Aorta (tissue), 5 donors: Measurements from ENCODE around the gene KDSR. TPM values are rescaled to one million over a fixed set of nuclear protein-coding genes. Genes with fewer than 3 reads are reported as not detected.

Experiments
- ATAC-seq: fragments of 200-7000 bp; cut with Tn5 transposase; one replicate; pipeline ENCODE4 v1.9.1; 2022; ENCODE audit warnings: moderate library complexity; ENCODE audit not compliant: low FRiP score
- DNase-seq, 2 donors: peaks; one replicate each; pipeline ENCODE4 v3.0.0-alpha.2; 2020
- H3K27ac ChIP-seq, 2 donors: one replicate each; pipeline ENCODE4 v1.5.1; 2013; ENCODE audit warnings: low read length in 2 of 2, mild to moderate bottlenecking in 2 of 2, moderate library complexity in 2 of 2, control low read depth in 1 of 2, inconsistent platforms in 1 of 2, low read depth in 1 of 2
- H3K27me3 ChIP-seq, 2 donors: one replicate each; pipeline ENCODE4 v1.6.1; 2013; ENCODE audit warnings: control low read depth in 1 of 2, low read length in 1 of 2, mild to moderate bottlenecking in 1 of 2, moderate library complexity in 1 of 2; ENCODE audit not compliant: insufficient read depth in 2 of 2, control insufficient read depth in 1 of 2
- H3K36me3 ChIP-seq, 2 donors: one replicate each; pipeline ENCODE4 v1.6.1; 2013; ENCODE audit warnings: control low read depth in 1 of 2, low read length in 1 of 2, mild to moderate bottlenecking in 1 of 2; ENCODE audit not compliant: insufficient read depth in 2 of 2, control insufficient read depth in 1 of 2
- H3K4me1 ChIP-seq, 2 donors: one replicate each; pipeline ENCODE4 v1.6.1; 2013; ENCODE audit warnings: low read length in 2 of 2, control low read depth in 1 of 2, mild to moderate bottlenecking in 1 of 2, moderate library complexity in 1 of 2; ENCODE audit not compliant: insufficient read depth in 2 of 2, control insufficient read depth in 1 of 2
- H3K4me3 ChIP-seq, 2 donors: one replicate each; pipeline ENCODE4 v1.5.1; 2013; ENCODE audit warnings: low read length in 2 of 2, control low read depth in 1 of 2, mild to moderate bottlenecking in 1 of 2
- H3K9me3 ChIP-seq: one replicate; pipeline ENCODE4 v1.6.1; 2013; ENCODE audit warnings: mild to moderate bottlenecking, low read length; ENCODE audit not compliant: control insufficient read depth
- WGBS, 2 donors: extraction: QIAGEN DNeasy Blood & Tissue Kit; methylation state at CpG; one replicate each; pipeline ENCODE4 v1.1.7; 2013; 5-methylcytosine and 5-hydroxymethylcytosine counted together
- intact Hi-C, 2 donors: fragments of 100-400 bp; cut with DNase I; formaldehyde crosslinking; loops; one replicate each; pipeline versions ENCODE4 v1.14.2 to v1.15.0; 2022
- polyA plus RNA-seq, 2 donors: library from polyadenylated mRNA; stranded (reverse); fragments of 200-250 nt; gene quantifications; one replicate each; pipeline ENCODE4 v1.2.3, GENCODE V29; 2013
- total RNA-seq, 2 donors: library from RNA; stranded (reverse); fragmentation: NEBNext Ultra II Directional; extraction: Animal tissue kit (Norgen Biotek cat#: 25700); gene quantifications; one replicate each; pipeline ENCODE4 v1.2.1, GENCODE V29; 2021
- donor health status: healthy with polysubstance abuse.
- donor health status: Bipolar disorder and iron deficiency.
- donor health status: DM: no; HTN: no; CAD: no.
- donor health status: DM: no; HTN: no; CAD: no.
- donor health status: DM: yes; HTN: yes; CAD: no.

Gene KDSR
- total and polyA plus RNA-seq, 4 donors, result 24.4 to 91.0 (median 50.5) TPM

GRCh38 chr18:63315131-63315662 lies 51.8 kb downstream of the KDSR start:
- DNase-seq, result no peak
- H3K27me3 ChIP-seq, result no peaks in the 10 kb centered on the region
- no peak overlapping the region for H3K4me3 ChIP-seq
- H3K36me3 ChIP-seq, result no peaks in the 10 kb centered on the region
- H3K9me3 ChIP-seq, result no peaks in the 10 kb centered on the region
- H3K4me1 ChIP-seq, result peaks cover 0 to 4% of the 10 kb centered on the region in 2 donors
- WGBS, 2 donors, result 24 to 38% methylated on average over 3 of the region's 3 CpGs
- H3K27ac ChIP-seq, result no peak overlapping the region
- ATAC-seq, result no peak
- intact Hi-C loops, result no loop called here

- Histone ChIP-seq H3K4me3 (no peak overlapping the region), H3K4me1 (peaks cover 0 to 4% of the 10 kb centered on the region in 2 donors), H3K27ac (no peak overlapping the region), H3K36me3 (no peaks in the 10 kb centered on the region), H3K27me3 (no peaks in the 10 kb centered on the region), H3K9me3 (no peaks in the 10 kb centered on the region)
- WGBS, 2 donors, result 47 to 54% methylated on average over 4 of the region's 4 CpGs
- DNase-seq (no peak), ATAC-seq (no peak)
- intact Hi-C loops, result no loop called here
These were observed 52.8 kb downstream of the KDSR start for GRCh38 chr18:63314062-63314790.

GRCh38 chr18:63313396-63313917 lies 53.5 kb downstream of the KDSR start:
- H3K27me3 ChIP-seq, result no peaks in the 10 kb centered on the region
- ATAC-seq (no peak), DNase-seq (no peak)
- H3K4me3 ChIP-seq, result no peak overlapping the region
- 64 to 65% methylated on average over 5 of the region's 5 CpGs for WGBS, 2 donors
- no peaks in the 10 kb centered on the region for H3K36me3 ChIP-seq
- no peak overlapping the region for H3K27ac ChIP-seq
- H3K9me3 ChIP-seq, result no peaks in the 10 kb centered on the region
- peaks cover 0 to 7% of the 10 kb centered on the region in 2 donors for H3K4me1 ChIP-seq
- intact Hi-C loops, result no loop called here

GRCh38 chr18:63312737-63313395 lies 54.1 kb downstream of the KDSR start:
- ATAC-seq (no peak), DNase-seq (no peak)
- no peak overlapping the region for H3K4me3 ChIP-seq
- H3K27me3 ChIP-seq, result no peaks in the 10 kb centered on the region
- intact Hi-C loops, result no loop called here
- no peaks in the 10 kb centered on the region for H3K9me3 ChIP-seq
- peaks cover 0 to 7% of the 10 kb centered on the region in 2 donors for H3K4me1 ChIP-seq
- no peaks in the 10 kb centered on the region for H3K36me3 ChIP-seq
- H3K27ac ChIP-seq, result no peak overlapping the region
- 43 to 45% methylated on average over 5 of the region's 5 CpGs for WGBS, 2 donors

- no peaks in the 10 kb centered on the region for H3K36me3 ChIP-seq
- WGBS, 2 donors, result 97% methylated on average over 3 of the region's 3 CpGs
- intact Hi-C loops, result no loop called here
- H3K4me1 ChIP-seq, result peaks cover 0 to 7% of the 10 kb centered on the region in 2 donors
- no peaks in the 10 kb centered on the region for H3K27me3 ChIP-seq
- no peaks in the 10 kb centered on the region for H3K9me3 ChIP-seq
- no peak overlapping the region for H3K4me3 ChIP-seq
- ATAC-seq, result no peak
- H3K27ac ChIP-seq, result no peak overlapping the region
- DNase-seq, result no peak
These were observed 55.0 kb downstream of the KDSR start for GRCh38 chr18:63312019-63312409.

- no peak for DNase-seq
- intact Hi-C loops, result no loop called here
- H3K9me3 ChIP-seq, result no peaks in the 10 kb centered on the region
- H3K27me3 ChIP-seq, result no peaks in the 10 kb centered on the region
- H3K36me3 ChIP-seq, result no peaks in the 10 kb centered on the region
- no peak overlapping the region for H3K27ac ChIP-seq
- no peak overlapping the region for H3K4me3 ChIP-seq
- H3K4me1 ChIP-seq, result peaks cover 0 to 7% of the 10 kb centered on the region in 2 donors
- ATAC-seq, result no peak
- WGBS, 2 donors, result 82% methylated on average over 8 of the region's 8 CpGs
These were observed 55.6 kb downstream of the KDSR start for GRCh38 chr18:63311118-63312018.

GRCh38 chr18:63309422-63309821 lies 57.6 kb downstream of the KDSR start:
- DNase-seq (no peak), ATAC-seq (no peak)
- Histone ChIP-seq H3K27me3 (no peaks in the 10 kb centered on the region), H3K4me3 (no peak overlapping the region), H3K36me3 (no peaks in the 10 kb centered on the region), H3K27ac (no peak overlapping the region), H3K4me1 (peaks cover 0 to 4% of the 10 kb centered on the region in 2 donors), H3K9me3 (no peaks in the 10 kb centered on the region)
- intact Hi-C loops, result no loop called here
- 93 to 97% methylated on average over 5 of the region's 5 CpGs for WGBS, 2 donors

GRCh38 chr18:63307551-63308200 lies 59.3 kb downstream of the KDSR start:
- Histone ChIP-seq H3K27me3 (no peaks in the 10 kb centered on the region), H3K9me3 (no peaks in the 10 kb centered on the region), H3K4me1 (peaks cover 0 to 3% of the 10 kb centered on the region in 2 donors), H3K36me3 (no peaks in the 10 kb centered on the region), H3K27ac (no peak overlapping the region), H3K4me3 (no peak overlapping the region)
- ATAC-seq, result no peak
- intact Hi-C loops, result no loop called here
- 72 to 73% methylated on average over 2 of the region's 2 CpGs for WGBS, 2 donors
- DNase-seq, result no peak
